Neuronal stem cell (in vitro differentiated cells): ENCODE data around the gene SEMA3B.
A peak's percentile ranks its signal among the peaks of the same experiment; 100 is the strongest.

ENCODE experiments used
- DNase-seq: peaks from one replicate; pipeline ENCODE4 v3.0.0-alpha.2; 2013; ENCODE audit warnings: low spot score
- H2AFZ ChIP-seq: one replicate; pipeline ENCODE4 v1.6.1; 2013; ENCODE audit warnings: mild to moderate bottlenecking, low read length, inconsistent platforms
- H2AK5ac ChIP-seq: 2 replicates; pipeline ENCODE4 v1.6.1; 2013; ENCODE audit warnings: low read depth, mild to moderate bottlenecking, inconsistent platforms, low read length, moderate library complexity, mixed read lengths
- H2BK120ac ChIP-seq: 2 replicates; pipeline ENCODE4 v1.6.1; 2013; ENCODE audit warnings: low read depth, mild to moderate bottlenecking, inconsistent platforms, low read length, moderate library complexity, mixed read lengths
- H2BK12ac ChIP-seq: one replicate; pipeline ENCODE4 v1.6.1; 2013; ENCODE audit warnings: low read length, inconsistent platforms
- H2BK15ac ChIP-seq: 2 replicates; pipeline ENCODE4 v1.6.1; 2013; ENCODE audit warnings: mild to moderate bottlenecking, low read length, inconsistent platforms, mixed read lengths
- H2BK5ac ChIP-seq: one replicate; pipeline ENCODE4 v1.6.1; 2013; ENCODE audit warnings: inconsistent platforms, mild to moderate bottlenecking, low read length, moderate library complexity
- H3K14ac ChIP-seq: one replicate; pipeline ENCODE4 v1.6.1; 2013; ENCODE audit warnings: low read length, inconsistent platforms
- H3K18ac ChIP-seq: 2 replicates; pipeline ENCODE4 v1.6.1; 2013; ENCODE audit warnings: low read length, inconsistent platforms
- H3K23ac ChIP-seq: 2 replicates; pipeline ENCODE4 v1.6.1; 2013; ENCODE audit warnings: low read depth, mild to moderate bottlenecking, mixed read lengths, low read length, inconsistent platforms; ENCODE audit not compliant: poor library complexity
- H3K27ac ChIP-seq: replicated peaks from 3 replicates; pipeline ENCODE4 v1.5.1; 2013; ENCODE audit warnings: low read length, inconsistent platforms
- H3K27me3 ChIP-seq, 3 experiments: 2 replicates each; pipeline ENCODE4 v1.6.1; 2013; ENCODE audit warnings: low read length in 3 of 3, mild to moderate bottlenecking in 2 of 3, inconsistent platforms in 1 of 3, low read depth in 1 of 3, mixed read lengths in 1 of 3, moderate library complexity in 1 of 3; ENCODE audit not compliant: control insufficient read depth in 3 of 3, insufficient read depth in 3 of 3
- H3K36me3 ChIP-seq, 2 donors: replicated peaks in 1 of 2; 2 replicates each; pipeline ENCODE4 v1.6.1; 2013; ENCODE audit warnings: low read length in 2 of 2; ENCODE audit not compliant: control insufficient read depth in 2 of 2, insufficient read depth in 2 of 2
- H3K4ac ChIP-seq: 2 replicates; pipeline ENCODE4 v1.6.1; 2013; ENCODE audit warnings: inconsistent platforms, mild to moderate bottlenecking, low read length, moderate library complexity
- H3K4me1 ChIP-seq, 2 donors: 1 replicate in 1 of 2; 2 replicates in 1 of 2; pipeline ENCODE4 v1.6.1; 2013; ENCODE audit warnings: low read length in 2 of 2, low read depth in 1 of 2; ENCODE audit not compliant: control insufficient read depth in 2 of 2, insufficient read depth in 1 of 2
- H3K4me2 ChIP-seq: one replicate; pipeline ENCODE4 v1.6.1; 2013; ENCODE audit warnings: mild to moderate bottlenecking, low read length, inconsistent platforms; ENCODE audit not compliant: insufficient read depth, poor library complexity, severe bottlenecking
- H3K4me3 ChIP-seq, 2 donors: 2 replicates each; pipeline ENCODE4 v1.5.1; 2013; ENCODE audit warnings: low read length in 2 of 2, mild to moderate bottlenecking in 2 of 2, inconsistent platforms in 1 of 2, moderate library complexity in 1 of 2
- H3K79me1 ChIP-seq: one replicate; pipeline ENCODE4 v1.6.1; 2013; ENCODE audit warnings: low read depth, mild to moderate bottlenecking, inconsistent platforms, low read length, moderate library complexity
- H3K9ac ChIP-seq: one replicate; pipeline ENCODE4 v1.6.1; 2013; ENCODE audit warnings: mild to moderate bottlenecking, low read depth, low read length, inconsistent platforms; ENCODE audit not compliant: poor library complexity
- H3K9me3 ChIP-seq, 2 donors: replicated peaks in 1 of 2; 2 replicates each; pipeline versions ENCODE3 to v1.6.1; 2013; ENCODE audit warnings: low read length in 2 of 2, mild to moderate bottlenecking in 2 of 2, inconsistent platforms in 1 of 2, low read depth in 1 of 2, mixed read lengths in 1 of 2, moderate library complexity in 1 of 2; ENCODE audit not compliant: control insufficient read depth in 2 of 2, insufficient read depth in 1 of 2
- H4K8ac ChIP-seq: one replicate; pipeline ENCODE4 v1.6.1; 2013; ENCODE audit warnings: low read depth, mild to moderate bottlenecking, inconsistent platforms, low read length, moderate library complexity
- H4K91ac ChIP-seq: one replicate; pipeline ENCODE4 v1.6.1; 2013; ENCODE audit warnings: low read length, low read depth, mild to moderate bottlenecking, inconsistent platforms; ENCODE audit not compliant: poor library complexity
- WGBS, 2 donors: extraction: QIAGEN DNeasy Blood & Tissue Kit; methylation state at CpG; one replicate each; pipeline ENCODE4 v1.1.7; 2013; ENCODE audit warnings: missing lambda C conversion rate in 2 of 2, mixed read lengths in 1 of 2; ENCODE audit not compliant: insufficient read length in 2 of 2, insufficient replicate concordance in 1 of 2; ENCODE audit errors: extremely low coverage in 2 of 2; 5-methylcytosine and 5-hydroxymethylcytosine counted together

The SEMA3B gene

GRCh38 chr3:50318615-50319014 lies 49.7 kb downstream of the SEMA3B start:
- Histone ChIP-seq H2BK5ac (no peak overlapping the region), H4K91ac (no peak overlapping the region), H2AK5ac (peak overlapping the region; percentile 57), H3K36me3 (peaks cover 47 to 58% of the 10 kb centered on the region in 2 donors), H3K9me3 (peaks cover 0 to 4% of the 10 kb centered on the region in 2 donors), H4K8ac (no peak overlapping the region), H3K4ac (no peak overlapping the region), H3K27me3 (no peaks in the 10 kb centered on the region), H3K27ac (no peak overlapping the region), H3K9ac (peak overlapping the region; percentile 25), H3K4me1 (peaks cover 24 to 35% of the 10 kb centered on the region in 2 donors), H3K14ac (no peak overlapping the region), H2BK15ac (no peak overlapping the region), H2BK120ac (no peak overlapping the region), H3K4me2 (no peak overlapping the region), H3K18ac (no peak overlapping the region), H2AFZ (no peak overlapping the region), H3K23ac (peak overlapping the region; percentile 32), H3K4me3 (no peak overlapping the region), H2BK12ac (no peak overlapping the region), H3K79me1 (peaks cover 34% of the 10 kb centered on the region)
- no CpG with 5 or more reads among the region's 10 CpGs for WGBS, 2 donors
- DNase-seq = no peak

GRCh38 chr3:50319181-50319893 lies 50.4 kb downstream of the SEMA3B start:
- no CpG with 5 or more reads among the region's 16 CpGs for WGBS, 2 donors
- H3K4ac ChIP-seq = no peak overlapping the region
- no peak overlapping the region for H3K27ac ChIP-seq
- H2BK15ac ChIP-seq = no peak overlapping the region
- H3K18ac ChIP-seq = no peak overlapping the region
- no peak overlapping the region for H2AK5ac ChIP-seq
- H3K4me1 ChIP-seq = peaks cover 27 to 38% of the 10 kb centered on the region in 2 donors
- H2BK120ac ChIP-seq = no peak overlapping the region
- H3K36me3 ChIP-seq = peaks cover 50 to 64% of the 10 kb centered on the region in 2 donors
- no peaks in the 10 kb centered on the region for H3K27me3 ChIP-seq
- H4K8ac ChIP-seq = no peak overlapping the region
- no peak overlapping the region for H3K9ac ChIP-seq
- H4K91ac ChIP-seq = no peak overlapping the region
- no peak overlapping the region for H2BK5ac ChIP-seq
- H3K23ac ChIP-seq = no peak overlapping the region
- H3K79me1 ChIP-seq = peaks cover 37% of the 10 kb centered on the region
- H2AFZ ChIP-seq = no peak overlapping the region
- no peak overlapping the region for H3K14ac ChIP-seq
- DNase-seq = no peak
- no peak overlapping the region for H3K4me2 ChIP-seq
- peaks cover 0 to 4% of the 10 kb centered on the region in 2 donors for H3K9me3 ChIP-seq
- no peak overlapping the region for H2BK12ac ChIP-seq
- peak overlapping the region; percentile 12 to 61 for H3K4me3 ChIP-seq

- no CpG with 5 or more reads among the region's 29 CpGs for WGBS, 2 donors
- peak overlapping the region; percentile 41 for H2BK12ac ChIP-seq
- peak overlapping the region; percentile 93 for H2AK5ac ChIP-seq
- H3K4me1 ChIP-seq = peaks cover 27 to 39% of the 10 kb centered on the region in 2 donors
- peak overlapping the region; percentile 56 for H3K23ac ChIP-seq
- peak overlapping the region; percentile 55 for H4K8ac ChIP-seq
- H2BK5ac ChIP-seq = no peak overlapping the region
- peak overlapping the region; percentile 90 for H2BK15ac ChIP-seq
- no peak overlapping the region for H3K4ac ChIP-seq
- peak overlapping the region; percentile 94 for H4K91ac ChIP-seq
- DNase-seq = no peak
- H3K27ac ChIP-seq = peak overlapping the region; percentile 71
- no peak overlapping the region for H2BK120ac ChIP-seq
- H3K18ac ChIP-seq = peak overlapping the region; percentile 76
- peak overlapping the region; percentile 80 for H3K9ac ChIP-seq
- peak overlapping the region; percentile 61 to 84 for H3K4me3 ChIP-seq
- H3K4me2 ChIP-seq = peak overlapping the region; percentile 95
- H3K27me3 ChIP-seq = no peaks in the 10 kb centered on the region
- no peak overlapping the region for H2AFZ ChIP-seq
- peaks cover 46 to 63% of the 10 kb centered on the region in 2 donors for H3K36me3 ChIP-seq
- H3K79me1 ChIP-seq = peaks cover 33% of the 10 kb centered on the region
- peaks cover 0 to 4% of the 10 kb centered on the region in 2 donors for H3K9me3 ChIP-seq
- peak overlapping the region; percentile 57 for H3K14ac ChIP-seq
Observed at GRCh38 chr3:50319894-50320625, 51.1 kb downstream of the SEMA3B start.

GRCh38 chr3:50320853-50321335 lies 51.9 kb downstream of the SEMA3B start:
- peak overlapping the region; percentile 82 for H3K9ac ChIP-seq
- H3K79me1 ChIP-seq = peaks cover 29% of the 10 kb centered on the region
- H3K27me3 ChIP-seq = no peaks in the 10 kb centered on the region
- H3K4me1 ChIP-seq = peaks cover 27 to 39% of the 10 kb centered on the region in 2 donors
- H3K9me3 ChIP-seq = peaks cover 0 to 2% of the 10 kb centered on the region in 2 donors
- H2BK15ac ChIP-seq = peak overlapping the region; percentile 90
- no peak overlapping the region for H4K8ac ChIP-seq
- peak overlapping the region; percentile 95 for H3K4me2 ChIP-seq
- H3K4me3 ChIP-seq = peak overlapping the region; percentile 61 to 84
- H2AFZ ChIP-seq = peak overlapping the region; percentile 99
- peak; percentile 90 for DNase-seq
- no peak overlapping the region for H2BK12ac ChIP-seq
- H3K27ac ChIP-seq = peak overlapping the region; percentile 90
- H3K23ac ChIP-seq = peak overlapping the region; percentile 97
- peaks cover 43 to 65% of the 10 kb centered on the region in 2 donors for H3K36me3 ChIP-seq
- H2AK5ac ChIP-seq = peak overlapping the region; percentile 93
- WGBS, 2 donors = no CpG with 5 or more reads among the region's 45 CpGs
- H3K18ac ChIP-seq = peak overlapping the region; percentile 99
- no peak overlapping the region for H3K4ac ChIP-seq
- no peak overlapping the region for H4K91ac ChIP-seq
- peak overlapping the region; percentile 99 for H2BK120ac ChIP-seq
- no peak overlapping the region for H3K14ac ChIP-seq
- H2BK5ac ChIP-seq = peak overlapping the region; percentile 98
